ENCODE data around the gene PRDX5.
"Not testable (repeated sequence)": the region's sequence is repeated elsewhere in the genome, so short reads cannot be mapped to it uniquely, and the experiment has no call there.

Gene PRDX5

DNA sequence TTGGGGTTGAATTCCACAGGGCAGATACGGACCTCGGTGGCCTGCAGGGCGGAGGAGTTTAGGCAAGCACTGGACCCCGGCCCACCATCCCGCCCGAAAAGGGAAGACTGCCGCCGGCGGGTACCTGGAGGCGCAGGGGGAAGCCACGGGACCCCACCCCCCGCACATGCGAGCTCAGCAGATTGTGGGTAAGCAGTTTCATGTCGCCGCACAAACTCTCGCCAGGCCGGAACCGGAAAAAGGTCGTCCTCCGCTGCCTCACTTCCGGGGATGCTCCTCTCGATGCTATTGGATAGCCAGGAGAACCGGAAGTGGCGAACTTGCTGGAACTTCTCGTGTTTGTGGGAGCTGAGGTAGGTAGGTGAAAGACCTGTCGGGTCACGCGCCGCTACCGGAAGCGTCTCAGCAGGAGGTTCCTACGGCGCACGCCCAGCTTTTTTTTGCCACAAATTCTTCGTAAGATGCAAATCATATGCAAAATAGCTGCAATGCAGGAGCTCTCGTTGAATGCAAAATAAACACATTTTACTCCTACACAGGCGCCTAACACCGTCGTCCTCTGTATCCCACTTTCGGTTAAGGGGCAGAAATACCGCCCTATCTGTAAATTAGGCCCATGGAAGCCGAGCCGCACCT lies 478 bp upstream of the PRDX5 start, which contains the start of gene TRMT112:
Gene TRMT112, minus strand, starts transcription at position 235 of the 636 bp plus-strand sequence. Its CDS starts 33 bp downstream, at position 202.
- DNase-seq: peak; percentile 97
- in situ Hi-C loops (cut with HindIII; ENCODE audit: low pct_ligation_motif_present, low pct_unique_long_range_greater_than_20kb, low sequenced_read_pairs): no loop called here

DNA sequence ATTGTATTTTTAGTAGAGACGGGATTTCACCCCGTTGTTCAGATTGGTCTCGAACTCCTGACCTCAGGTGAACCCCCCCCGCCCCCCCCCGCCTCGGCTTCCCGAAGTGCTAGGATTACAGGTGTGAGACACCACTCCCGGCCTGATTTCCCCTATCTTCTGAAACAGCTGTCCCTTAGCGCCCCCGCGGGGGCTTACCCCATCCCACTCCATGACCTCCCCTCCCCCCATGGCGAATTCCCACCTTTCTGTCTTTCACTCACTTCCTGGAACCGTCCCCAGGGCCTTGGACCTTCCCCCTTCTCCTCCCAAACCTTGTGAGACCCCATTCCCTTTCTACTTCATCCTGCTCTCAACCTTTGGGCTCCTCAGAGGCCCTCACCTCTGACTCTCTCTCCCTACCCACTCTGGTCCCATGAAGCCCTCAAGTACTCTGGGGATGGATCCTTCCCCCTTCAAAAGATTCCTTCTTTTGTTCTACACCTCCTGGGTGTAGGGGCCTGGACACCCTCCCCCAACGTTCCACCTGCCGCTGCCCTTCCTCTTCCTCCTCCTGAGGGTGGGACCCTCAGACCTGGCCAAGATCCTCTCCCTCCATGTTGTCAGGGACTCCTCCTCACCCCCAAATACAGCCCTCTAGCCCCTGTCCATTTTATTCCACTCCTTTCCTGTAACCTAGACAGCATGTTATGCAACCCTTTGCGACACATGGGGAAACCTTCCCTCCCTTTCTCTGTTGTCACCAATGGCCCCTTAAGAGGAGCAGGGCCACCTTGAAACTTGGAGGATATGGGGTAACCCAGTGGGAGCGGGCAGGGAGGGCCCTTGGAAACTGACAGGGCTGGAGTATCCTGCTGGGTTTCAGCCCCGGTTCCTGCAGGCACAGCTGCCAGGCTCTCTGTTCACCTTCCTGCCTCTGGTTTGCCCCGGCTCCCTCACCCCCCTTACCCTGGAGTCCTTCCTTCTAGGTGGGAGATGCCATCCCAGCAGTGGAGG lies 1.1 kb downstream of the PRDX5 start:
- DNase-seq: no peak
- in situ Hi-C loops (cut with HindIII; ENCODE audit: low pct_ligation_motif_present, low pct_unique_long_range_greater_than_20kb, low sequenced_read_pairs): no loop called here

DNA sequence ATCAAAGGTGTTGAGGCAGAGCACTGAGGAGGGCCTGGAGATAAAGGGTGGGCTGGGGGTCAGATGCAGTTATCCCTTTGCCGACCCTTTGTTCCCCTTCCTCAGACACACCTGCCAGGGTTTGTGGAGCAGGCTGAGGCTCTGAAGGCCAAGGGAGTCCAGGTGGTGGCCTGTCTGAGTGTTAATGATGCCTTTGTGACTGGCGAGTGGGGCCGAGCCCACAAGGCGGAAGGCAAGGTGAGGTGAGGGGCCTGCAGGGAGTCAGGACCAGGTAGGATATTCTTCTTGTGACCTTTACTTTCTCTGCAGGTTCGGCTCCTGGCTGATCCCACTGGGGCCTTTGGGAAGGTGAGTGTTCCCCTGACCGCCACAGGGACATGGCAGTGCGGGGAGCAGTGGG lies 2.6 kb downstream of the PRDX5 start:
- in situ Hi-C loops (cut with HindIII; ENCODE audit: low pct_ligation_motif_present, low pct_unique_long_range_greater_than_20kb, low sequenced_read_pairs): no loop called here
- DNase-seq: no peak

DNA sequence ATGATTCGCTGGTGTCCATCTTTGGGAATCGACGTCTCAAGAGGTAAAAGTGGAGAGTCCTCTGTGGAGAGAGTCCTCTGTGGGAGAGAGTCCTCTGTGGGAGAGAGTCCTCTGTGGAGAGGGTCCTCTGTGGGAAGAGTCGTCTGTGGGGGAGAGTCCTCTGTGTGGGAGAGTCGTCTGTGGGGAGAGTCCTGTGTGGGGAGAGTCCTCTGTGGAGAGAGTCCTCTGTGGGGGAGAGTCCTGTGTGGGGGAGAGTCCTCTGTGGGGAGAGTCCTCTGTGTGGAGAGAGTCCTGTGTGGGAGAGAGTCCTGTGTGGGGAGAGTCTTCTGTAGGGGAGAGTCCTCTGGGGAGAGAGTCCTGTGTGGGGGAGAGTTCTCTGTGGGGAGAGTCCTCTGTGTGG lies 3.1 kb downstream of the PRDX5 start:
- no peak for DNase-seq
- in situ Hi-C loops (cut with HindIII; ENCODE audit: low pct_ligation_motif_present, low pct_unique_long_range_greater_than_20kb, low sequenced_read_pairs): no loop called here

DNA sequence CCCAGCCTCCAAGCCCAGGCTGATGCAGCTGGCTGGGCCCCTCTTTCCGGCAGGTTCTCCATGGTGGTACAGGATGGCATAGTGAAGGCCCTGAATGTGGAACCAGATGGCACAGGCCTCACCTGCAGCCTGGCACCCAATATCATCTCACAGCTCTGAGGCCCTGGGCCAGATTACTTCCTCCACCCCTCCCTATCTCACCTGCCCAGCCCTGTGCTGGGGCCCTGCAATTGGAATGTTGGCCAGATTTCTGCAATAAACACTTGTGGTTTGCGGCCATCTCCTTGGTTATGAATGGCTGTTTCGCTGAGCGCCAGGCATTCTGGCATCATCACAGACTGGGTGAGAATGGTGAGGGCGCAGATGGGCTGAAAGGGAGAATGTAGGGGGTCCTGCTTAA lies 3.6 kb downstream of the PRDX5 start:
- no peak for DNase-seq
- in situ Hi-C loops (cut with HindIII; ENCODE audit: low pct_ligation_motif_present, low pct_unique_long_range_greater_than_20kb, low sequenced_read_pairs): no loop called here

DNA sequence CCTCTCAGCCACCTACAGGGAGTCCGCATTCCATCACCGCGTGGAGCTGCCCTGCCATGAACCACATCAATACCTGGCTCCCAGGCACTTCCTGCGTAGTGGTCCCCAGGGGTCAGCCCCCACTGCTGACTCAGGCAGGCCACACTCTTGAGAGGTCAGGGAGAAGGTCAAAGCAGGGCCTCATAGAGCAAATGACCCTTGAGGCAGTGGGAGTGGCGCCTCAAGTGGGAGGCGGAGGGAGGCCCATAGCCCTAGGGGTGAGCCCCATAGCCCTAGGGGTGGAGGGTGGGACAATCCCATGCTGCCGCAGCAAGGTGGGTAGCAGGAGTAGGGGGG lies 5.0 kb downstream of the PRDX5 start:
- in situ Hi-C loops (cut with HindIII; ENCODE audit: low pct_ligation_motif_present, low pct_unique_long_range_greater_than_20kb, low sequenced_read_pairs): no loop called here
- no peak for DNase-seq

DNA sequence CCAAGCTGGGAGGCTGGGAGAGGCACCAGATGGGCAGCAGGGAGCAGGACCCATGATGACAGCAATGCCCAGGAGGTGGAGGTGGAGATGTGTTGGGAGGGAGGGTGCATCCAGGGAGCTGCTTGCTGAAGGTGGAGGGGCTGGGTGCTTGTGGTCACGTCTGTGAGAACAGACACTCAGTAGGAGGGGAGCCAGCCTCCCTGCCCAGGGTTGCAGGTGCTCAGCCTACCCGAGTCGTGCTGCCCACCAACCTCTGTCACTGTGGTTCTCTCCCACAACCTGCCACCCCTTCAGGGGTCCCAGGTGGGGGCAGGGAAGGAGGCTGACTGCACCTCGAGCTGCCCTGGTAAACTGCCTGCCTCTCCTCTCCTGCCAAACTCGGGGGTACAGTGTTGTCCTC lies 5.5 kb downstream of the PRDX5 start:
- DNase-seq: no peak
- in situ Hi-C loops (cut with HindIII; ENCODE audit: low pct_ligation_motif_present, low pct_unique_long_range_greater_than_20kb, low sequenced_read_pairs): no loop called here

DNA sequence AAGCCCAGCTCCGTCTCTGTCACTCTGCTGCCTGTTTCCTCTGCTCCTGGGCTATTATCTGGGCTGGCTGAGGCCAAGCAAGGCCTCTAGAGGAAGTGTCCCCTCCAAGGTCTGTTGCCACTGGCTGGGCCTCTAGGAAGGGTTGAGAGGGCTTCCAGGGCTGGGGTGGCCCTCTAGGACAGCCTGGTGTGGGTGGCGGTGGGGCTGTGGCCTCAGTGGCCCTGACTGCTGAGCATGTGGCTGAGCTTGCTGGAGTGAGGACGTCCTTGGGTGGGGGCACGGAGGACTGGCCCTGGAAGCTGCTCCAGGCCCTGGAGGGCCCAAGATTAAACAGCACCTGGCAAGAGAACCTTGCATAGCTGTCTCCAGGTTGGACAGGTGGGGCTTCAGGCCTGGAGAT lies 6.1 kb downstream of the PRDX5 start:
- DNase-seq; in situ Hi-C loops (cut with HindIII; ENCODE audit: low pct_ligation_motif_present, low pct_unique_long_range_greater_than_20kb, low sequenced_read_pairs): not testable (repeated sequence)

DNA sequence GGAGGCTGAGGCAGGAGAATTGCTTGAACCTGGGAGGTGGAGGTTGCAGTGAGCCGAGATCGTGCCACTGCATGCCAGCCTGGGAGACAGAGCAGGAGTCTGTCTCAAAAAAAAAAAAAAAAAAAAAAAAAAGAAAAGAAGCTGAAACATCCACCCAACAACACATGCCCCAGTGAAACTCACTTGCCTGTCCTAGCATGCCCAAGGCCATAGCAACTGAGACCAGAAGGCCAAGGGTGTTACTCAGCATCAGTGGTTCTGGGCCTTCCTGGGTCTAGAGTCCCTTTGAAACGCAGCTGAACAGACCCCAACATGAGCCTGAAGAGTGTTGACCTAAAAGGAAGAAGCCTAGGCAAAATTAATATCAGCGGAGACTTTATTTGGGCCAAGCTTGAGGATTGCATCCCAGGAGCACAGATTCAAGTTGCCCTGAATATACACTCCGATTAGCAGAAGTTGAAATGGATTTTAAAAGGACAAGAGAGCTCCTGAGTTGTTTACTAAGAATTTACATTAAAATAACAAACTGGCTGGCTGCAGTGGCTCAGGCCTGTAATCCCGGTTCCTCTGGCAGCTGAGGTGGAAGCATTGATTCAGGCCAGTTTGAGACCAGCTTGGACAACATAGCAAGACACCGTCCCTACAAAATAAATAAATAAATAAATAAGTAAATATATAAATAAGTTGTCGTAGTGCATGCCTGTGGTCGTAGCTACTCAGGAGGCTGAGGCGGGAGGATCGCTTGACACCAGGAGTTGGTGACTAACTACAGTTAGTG lies 7.0 kb downstream of the PRDX5 start:
- DNase-seq: no peak
- in situ Hi-C loops (cut with HindIII; ENCODE audit: low pct_ligation_motif_present, low pct_unique_long_range_greater_than_20kb, low sequenced_read_pairs): no loop called here

DNA sequence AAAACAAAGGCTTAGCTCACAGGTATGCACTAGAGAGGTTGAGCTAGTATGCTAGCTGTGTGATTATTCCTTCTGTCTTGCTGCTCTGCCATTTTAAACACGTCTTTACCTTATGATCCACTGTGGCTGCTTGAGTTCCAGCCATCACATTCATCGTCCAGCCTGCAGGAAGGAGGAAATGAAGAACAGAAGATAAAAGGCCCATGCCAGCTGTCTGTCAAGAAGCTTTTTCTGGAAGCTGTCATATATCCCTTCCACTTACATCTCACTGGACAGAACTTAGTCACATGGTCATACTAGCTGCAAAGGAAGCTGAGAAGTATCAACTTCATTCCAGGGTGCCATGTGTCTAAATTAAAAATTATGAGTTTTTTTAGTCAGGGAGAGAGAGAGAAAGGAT lies 9.5 kb downstream of the PRDX5 start:
- no peak for DNase-seq
- in situ Hi-C loops (cut with HindIII; ENCODE audit: low pct_ligation_motif_present, low pct_unique_long_range_greater_than_20kb, low sequenced_read_pairs): no loop called here

DNA sequence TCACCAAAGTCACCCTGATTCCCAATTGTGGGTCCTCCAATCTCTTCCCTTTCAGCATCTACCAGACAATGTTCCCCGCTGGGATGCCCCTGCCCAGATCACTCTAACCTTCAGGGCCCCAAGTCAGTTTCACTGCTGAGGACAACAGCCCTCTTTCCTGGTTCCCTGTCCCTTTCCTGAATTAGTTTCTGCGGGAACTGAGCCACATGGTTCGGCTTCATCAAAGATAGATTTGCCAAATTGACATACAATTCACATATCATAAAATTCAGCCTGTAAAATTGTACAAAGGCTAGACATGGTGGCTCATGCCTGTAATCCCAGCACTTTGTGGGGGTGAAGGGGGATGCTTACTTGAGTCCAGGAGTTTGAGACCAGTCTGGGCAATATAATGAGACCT lies 10.1 kb downstream of the PRDX5 start:
- DNase-seq: no peak
- in situ Hi-C loops (cut with HindIII; ENCODE audit: low pct_ligation_motif_present, low pct_unique_long_range_greater_than_20kb, low sequenced_read_pairs): no loop called here

DNA sequence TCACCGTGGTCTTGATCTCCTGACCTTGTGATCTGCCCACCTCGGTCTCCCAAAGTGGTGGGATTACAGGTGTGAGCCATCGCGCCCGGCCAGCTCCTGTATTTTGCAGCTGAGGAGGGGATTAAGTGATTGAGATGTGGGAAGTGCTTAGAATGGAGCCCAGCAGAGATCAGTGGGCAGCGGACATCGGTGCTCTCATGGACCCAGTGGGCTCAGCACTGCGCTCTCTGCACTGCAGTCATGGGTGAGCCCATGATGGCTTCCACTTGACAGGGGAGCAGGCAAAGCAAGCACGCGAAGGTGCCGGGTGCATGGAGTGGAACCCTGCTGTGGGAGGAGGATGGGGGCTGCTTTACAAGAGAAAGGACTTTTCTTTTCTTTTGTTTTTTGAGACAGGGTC lies 13.0 kb downstream of the PRDX5 start:
- in situ Hi-C loops (cut with HindIII; ENCODE audit: low pct_ligation_motif_present, low pct_unique_long_range_greater_than_20kb, low sequenced_read_pairs): no loop called here
- no peak for DNase-seq

DNA sequence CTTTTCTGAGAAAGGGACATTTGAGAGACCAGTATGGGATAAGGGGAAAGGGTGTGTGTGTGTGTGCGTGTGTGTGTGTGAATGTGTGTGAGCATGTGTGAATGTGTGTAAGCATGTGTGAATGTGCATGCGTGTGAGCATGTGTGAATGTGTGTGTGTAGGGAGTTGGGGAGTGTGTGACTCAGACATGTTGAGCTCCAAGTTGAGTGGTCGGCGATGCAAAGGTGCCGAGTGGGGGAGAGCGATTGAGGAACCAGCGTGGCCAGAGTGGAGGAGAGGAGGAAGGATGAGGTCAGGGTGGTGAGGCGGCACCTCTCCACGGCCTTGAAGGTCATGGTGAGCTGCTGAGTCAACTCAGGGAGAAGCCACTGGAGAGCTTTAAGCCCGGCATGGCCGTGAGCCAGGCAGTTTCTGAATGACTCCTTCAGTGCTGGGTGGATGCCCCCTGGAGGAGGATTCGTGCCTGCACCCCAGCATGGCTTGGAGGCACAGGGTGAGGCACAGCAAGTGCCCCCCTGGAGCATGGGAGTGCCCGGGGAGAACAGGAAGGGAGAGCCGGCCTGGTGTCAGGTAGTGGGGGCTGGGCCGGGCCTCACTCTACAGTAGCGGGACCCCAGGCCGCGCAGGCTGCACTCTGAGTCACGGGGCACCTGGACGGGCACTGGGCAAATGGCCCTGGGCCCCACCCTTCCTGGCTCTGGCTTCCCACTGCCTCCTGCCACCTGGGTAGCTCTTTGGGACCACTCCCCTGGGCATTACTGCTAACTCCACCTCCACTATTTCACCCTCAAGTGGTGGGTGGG lies 13.8 kb downstream of the PRDX5 start:
- DNase-seq: peak; percentile 94
- in situ Hi-C loops (cut with HindIII; ENCODE audit: low pct_ligation_motif_present, low pct_unique_long_range_greater_than_20kb, low sequenced_read_pairs): no loop called here

DNA sequence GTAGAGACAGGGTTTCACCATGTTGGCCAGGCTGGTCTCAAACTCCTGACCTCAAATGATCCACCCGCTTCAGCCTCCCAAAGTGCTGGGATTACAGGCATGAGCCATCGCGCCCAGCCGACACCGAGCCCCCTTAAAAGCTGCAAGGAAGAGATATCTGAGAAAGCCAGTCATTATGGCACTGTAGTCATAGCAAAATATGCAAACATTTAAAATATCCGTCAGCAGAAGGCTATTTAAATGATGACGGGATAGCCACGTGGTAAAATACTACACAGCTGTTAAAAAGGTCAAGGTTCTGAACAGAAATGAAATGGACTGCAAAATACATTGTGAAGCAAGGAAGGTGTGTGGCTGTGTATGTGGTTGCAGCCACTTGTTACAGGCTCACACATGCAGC lies 15.6 kb downstream of the PRDX5 start:
- DNase-seq: no peak

DNA sequence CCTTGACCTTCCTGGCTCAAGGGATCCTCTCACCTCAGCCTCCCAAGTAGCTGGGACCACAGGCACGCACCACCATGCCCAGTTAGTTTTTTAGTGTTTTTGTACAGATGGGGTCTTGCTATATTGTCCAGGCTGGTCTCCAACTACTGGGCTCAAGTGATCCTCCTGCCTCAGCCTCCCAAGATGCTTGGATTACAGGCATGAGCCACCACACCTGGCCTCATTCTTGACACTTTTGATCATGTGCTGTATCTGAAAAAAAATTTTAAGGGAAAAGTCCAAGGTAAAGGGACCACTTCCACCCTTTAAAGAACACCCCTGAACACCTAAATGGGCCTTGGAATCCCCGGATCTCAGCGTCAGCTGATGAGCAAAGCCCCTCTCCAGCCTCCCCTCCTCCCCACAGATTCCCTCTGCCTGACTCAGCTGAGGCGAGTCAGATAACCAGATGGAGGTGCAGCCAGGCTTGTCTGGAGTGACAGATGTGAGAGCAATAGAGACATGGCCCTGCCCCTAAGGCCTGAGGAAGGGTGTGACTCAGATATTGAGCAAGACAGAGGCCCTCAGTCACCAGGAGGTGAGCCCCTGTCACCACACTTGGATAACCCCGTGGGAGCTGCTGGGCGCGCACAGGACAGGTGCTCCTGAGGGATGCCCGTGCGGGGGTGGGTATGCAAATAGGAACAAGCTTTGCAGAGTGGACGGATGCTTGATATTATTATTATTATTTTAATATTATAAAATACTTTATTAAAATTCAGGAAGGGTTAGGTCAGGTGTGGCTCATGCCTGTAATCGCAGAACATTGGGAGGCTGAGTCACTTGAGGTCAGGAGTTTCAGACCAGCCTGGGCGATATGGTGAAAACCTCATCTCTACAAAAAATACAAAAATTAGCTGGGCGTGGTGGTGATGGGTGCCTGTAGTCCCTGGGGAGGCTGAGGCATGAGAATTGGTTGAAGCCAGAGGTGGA lies 17.1 kb downstream of the PRDX5 start:
- peak; percentile 98 for DNase-seq
- in situ Hi-C loops (cut with HindIII; ENCODE audit: low pct_ligation_motif_present, low pct_unique_long_range_greater_than_20kb, low sequenced_read_pairs): no loop called here

More for the DNA sequence above, 15.6 kb downstream of the PRDX5 start:
- in situ Hi-C loops (cut with HindIII; ENCODE audit: low pct_ligation_motif_present, low pct_unique_long_range_greater_than_20kb, low sequenced_read_pairs): no loop called here

DNA sequence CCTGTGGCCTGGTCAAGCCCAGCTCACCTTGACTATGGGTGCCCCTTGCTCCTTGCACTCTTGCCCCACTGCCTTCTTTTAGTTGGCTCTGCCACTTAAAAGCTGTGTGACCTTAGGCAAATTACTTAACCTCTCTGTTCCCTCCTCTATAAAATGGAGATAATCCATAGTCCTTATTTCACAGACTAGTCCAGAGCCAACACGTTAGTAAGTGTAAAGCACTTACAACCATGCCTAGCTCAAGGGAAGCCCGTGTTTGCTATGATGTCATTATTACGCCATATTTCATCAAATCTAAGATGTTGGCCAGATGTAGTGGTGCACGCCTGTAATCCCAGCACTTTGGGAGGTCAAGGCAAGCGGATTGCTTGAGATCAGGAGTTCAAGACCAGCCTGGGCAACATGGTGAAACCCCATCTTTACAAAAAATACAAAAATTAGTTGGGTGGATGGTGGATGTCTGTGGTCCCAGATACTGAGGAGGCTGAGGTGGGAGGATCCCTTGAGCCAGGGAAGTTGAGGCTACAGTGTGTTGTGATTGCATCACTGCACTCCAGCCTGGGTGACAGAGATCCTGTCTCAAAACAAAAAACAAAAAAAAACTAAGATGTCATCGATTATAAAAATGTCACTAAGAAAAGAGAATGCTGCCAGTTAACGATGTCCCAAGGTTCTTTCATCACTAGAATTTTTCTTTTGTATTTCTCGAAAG lies 19.8 kb downstream of the PRDX5 start:
- in situ Hi-C loops (cut with HindIII; ENCODE audit: low pct_ligation_motif_present, low pct_unique_long_range_greater_than_20kb, low sequenced_read_pairs): no loop called here
- DNase-seq: no peak

DNA sequence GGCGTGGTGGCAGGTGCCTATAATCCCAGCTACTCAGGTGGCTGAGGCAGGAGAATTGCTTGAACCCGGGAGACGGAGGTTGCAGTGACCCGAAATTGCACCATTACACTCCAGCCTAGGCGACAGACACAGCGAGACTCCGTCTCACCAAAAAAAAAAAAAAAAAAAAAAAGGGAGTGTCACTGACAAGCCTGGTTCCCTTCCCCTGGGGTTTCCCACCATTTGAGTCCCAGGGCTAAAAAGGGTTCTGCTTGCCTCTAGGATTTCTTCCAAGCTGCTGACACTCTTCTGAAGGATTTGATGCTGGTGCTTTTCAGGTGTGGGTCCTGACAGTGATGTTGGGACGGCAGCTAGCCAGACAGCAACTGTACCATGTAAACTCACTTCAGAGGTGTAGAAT lies 20.8 kb downstream of the PRDX5 start:
- in situ Hi-C loops (cut with HindIII; ENCODE audit: low pct_ligation_motif_present, low pct_unique_long_range_greater_than_20kb, low sequenced_read_pairs): no loop called here
- no peak for DNase-seq

All from ACHN (cell line).